Measurements from ENCODE around the gene ZKSCAN4. TPM values are rescaled to one million over a fixed set of nuclear protein-coding genes. Genes with fewer than 3 reads are reported as not detected.

The ZKSCAN4 gene
- total and polyA plus RNA-seq, 9 donors, result 1.5 to 8.0 (median 6.0) TPM

DNA sequence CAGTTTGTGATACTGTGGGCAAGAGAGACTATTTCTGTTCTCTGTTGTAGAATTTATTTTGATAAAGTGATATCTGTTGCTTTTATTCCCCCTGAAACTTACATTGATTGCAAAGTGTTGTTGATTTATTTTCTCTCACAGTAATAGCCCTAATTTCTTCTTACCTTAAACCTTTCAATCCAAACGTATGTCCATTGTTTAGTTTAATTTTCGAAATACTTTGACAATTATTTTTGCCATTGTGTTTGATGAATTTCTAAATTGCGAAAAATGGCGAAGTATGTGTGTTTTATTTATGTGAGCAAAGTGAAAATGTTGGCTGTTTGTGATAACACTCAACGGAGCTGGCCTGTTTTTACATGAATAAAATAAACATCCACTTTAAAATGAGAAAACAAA, 14.5 kb upstream of the ZKSCAN4 start:
- 0 to 3% (median 2%) methylated on average over 5 of the region's 5 CpGs for WGBS, 3 donors
- no peaks in the 10 kb centered on the region for H3K9me3 ChIP-seq
- peak overlapping the region in 1 of 2 donors; percentile 77 for H3K27ac ChIP-seq
- H3K36me3 ChIP-seq, result no peaks in the 10 kb centered on the region
- intact Hi-C loops (cut with DNase I), result loop anchor here in 1 of 4 donors (10.0 kb wide), 1 partner anchor 88 kb away; no protein-coding TSS in a partner anchor
- no peak for TF ChIP-seq POLR2A (IDR thresholded peaks at IDR 0.05)
- TF ChIP-seq CTCF (IDR thresholded peaks at IDR 0.05), result no peak
- TF ChIP-seq EP300 (IDR thresholded peaks at IDR 0.05), result no peak
- DNase-seq, result no peak
- no peaks in the 10 kb centered on the region for H3K27me3 ChIP-seq
- peaks cover 1% of the 10 kb centered on the region for H3K4me1 ChIP-seq (ENCODE audit: insufficient read depth)
- peak overlapping the region; percentile 86 for H3K4me3 ChIP-seq

DNA sequence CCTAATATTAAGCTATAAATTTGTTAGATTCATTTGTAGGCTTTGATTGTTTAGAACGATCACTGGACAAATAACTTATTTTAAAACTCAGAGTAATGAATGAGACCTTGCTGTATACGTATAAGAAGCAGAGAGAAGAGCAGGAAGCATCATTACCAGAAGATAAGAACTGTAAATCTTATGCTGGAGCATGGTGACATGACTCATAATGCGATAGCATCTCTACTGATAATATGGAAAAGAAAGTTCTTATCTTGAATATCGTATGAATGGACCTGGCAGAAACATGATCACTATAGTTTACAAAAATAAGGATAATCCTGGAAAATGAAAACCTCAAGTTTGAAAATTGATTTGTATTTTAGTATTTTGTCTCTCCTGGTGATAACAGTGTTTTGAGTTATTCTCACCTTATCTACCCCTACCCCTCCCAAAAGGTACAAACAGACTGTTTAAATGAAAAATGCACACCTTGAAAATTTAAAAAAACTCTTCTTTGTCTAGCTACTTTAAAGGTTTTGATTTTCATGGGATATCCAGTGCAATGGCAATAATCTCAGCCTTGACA, 12.8 kb upstream of the ZKSCAN4 start:
- intact Hi-C loops (cut with DNase I), result loop anchor here in 1 of 4 donors (10.0 kb wide), 1 partner anchor 90 kb away; no protein-coding TSS in a partner anchor
- peaks cover 1% of the 10 kb centered on the region for H3K4me1 ChIP-seq (ENCODE audit: insufficient read depth)
- H3K27me3 ChIP-seq, result no peaks in the 10 kb centered on the region
- no peaks in the 10 kb centered on the region for H3K36me3 ChIP-seq
- no peak for DNase-seq
- no peak overlapping the region for H3K27ac ChIP-seq
- no peak overlapping the region for H3K4me3 ChIP-seq
- no peak for TF ChIP-seq POLR2A (IDR thresholded peaks at IDR 0.05)
- no peak for TF ChIP-seq CTCF (IDR thresholded peaks at IDR 0.05)
- TF ChIP-seq EP300 (IDR thresholded peaks at IDR 0.05), result no peak
- no peaks in the 10 kb centered on the region for H3K9me3 ChIP-seq
- 57 to 60% (median 58%) methylated on average over 4 of the region's 4 CpGs for WGBS, 3 donors

- Histone ChIP-seq H3K9me3 (no peaks in the 10 kb centered on the region), H3K4me1 (ENCODE audit: insufficient read depth) (peaks cover 1% of the 10 kb centered on the region), H3K27ac (no peak overlapping the region), H3K4me3 (no peak overlapping the region), H3K27me3 (no peaks in the 10 kb centered on the region), H3K36me3 (no peaks in the 10 kb centered on the region)
- no peak for DNase-seq
- intact Hi-C loops (cut with DNase I), result loop anchor here in 1 of 4 donors (10.0 kb wide), 1 partner anchor 91 kb away; no protein-coding TSS in a partner anchor
- TF ChIP-seq EP300 (IDR thresholded peaks at IDR 0.05) (no peak), POLR2A (IDR thresholded peaks at IDR 0.05) (no peak), CTCF (IDR thresholded peaks at IDR 0.05) (no peak)
- 52 to 63% (median 60%) methylated on average over 2 of the region's 2 CpGs for WGBS, 3 donors
These were observed 11.9 kb upstream of the ZKSCAN4 start for GRCh38 chr6:28263922-28264321.

DNA sequence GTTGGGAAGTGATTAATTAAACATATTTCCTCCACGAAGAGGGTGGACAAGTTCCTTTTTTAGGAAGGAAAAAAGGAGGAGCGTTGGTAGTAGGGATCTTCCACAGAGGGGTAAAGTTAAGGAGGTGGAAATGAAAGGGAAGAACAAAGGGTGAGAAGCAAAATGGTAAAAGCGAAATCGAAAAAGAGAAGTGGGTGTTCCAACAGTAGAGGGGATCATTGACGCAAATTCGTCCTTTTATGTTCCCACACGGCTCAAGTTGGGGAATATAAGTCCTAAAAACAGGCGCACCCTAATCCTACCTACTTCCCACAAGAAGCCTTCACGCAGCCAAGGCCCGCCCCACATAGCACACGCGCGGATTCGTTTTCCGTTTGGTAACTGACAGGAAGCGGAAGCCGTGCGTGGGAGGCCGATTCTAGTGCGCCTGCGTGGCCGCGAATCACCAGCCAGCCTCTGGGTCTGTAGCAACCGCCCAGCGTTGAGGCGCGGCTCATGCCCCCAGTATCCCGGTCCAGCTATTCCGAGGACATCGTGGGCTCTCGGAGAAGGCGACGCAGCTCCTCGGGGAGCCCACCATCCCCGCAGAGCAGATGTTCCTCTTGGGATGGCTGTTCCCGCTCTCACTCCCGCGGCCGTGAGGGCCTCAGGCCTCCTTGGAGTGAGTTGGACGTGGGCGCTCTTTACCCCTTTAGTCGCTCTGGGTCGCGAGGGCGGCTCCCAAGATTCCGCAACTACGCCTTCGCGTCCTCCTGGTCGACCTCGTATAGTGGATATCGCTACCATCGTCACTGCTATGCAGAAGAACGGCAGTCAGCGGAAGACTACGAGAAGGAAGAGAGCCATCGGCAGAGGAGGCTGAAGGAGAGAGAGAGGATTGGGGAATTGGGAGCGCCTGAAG, 7.1 kb upstream of the ZKSCAN4 start, which contains the start of gene NKAPL:
Gene NKAPL, plus strand, starts transcription at position 421 of the 901 bp plus-strand sequence. Its CDS starts 75 bp downstream, at position 496.
- intact Hi-C loops (cut with DNase I), result loop anchor here in 2 of 4 donors (10.0 kb wide), 1 partner anchor 96 kb away; no protein-coding TSS in a partner anchor
- Histone ChIP-seq H3K4me1 (ENCODE audit: insufficient read depth) (no peaks in the 10 kb centered on the region), H3K27me3 (no peaks in the 10 kb centered on the region), H3K36me3 (no peaks in the 10 kb centered on the region), H3K27ac (no peak within 1 kb of the TSS), H3K4me3 (peak within 1 kb of the TSS; percentile 38), H3K9me3 (no peaks in the 10 kb centered on the region)
- no peak for TF ChIP-seq CTCF (IDR thresholded peaks at IDR 0.05)
- no peak for TF ChIP-seq EP300 (IDR thresholded peaks at IDR 0.05)
- TF ChIP-seq POLR2A (IDR thresholded peaks at IDR 0.05), result no peak
- 18 to 21% (median 19%) methylated on average over 55 to 58 of the region's 58 CpGs for WGBS, 3 donors
- DNase-seq, result peak; percentile 80 to 87 (median 84)

Measured in ovary (tissue), 9 donors.